ENCODE measurements around the gene TUB. TPM values are rescaled to one million over a fixed set of nuclear protein-coding genes. Genes with fewer than 3 reads are reported as not detected.

The TUB gene
- total RNA-seq, 4 donors from 2014 or later = 8.2 to 19.0 (median 13.4) TPM

- WGBS, 2 donors (ENCODE audit: low coverage in 1 of 2) = 74 to 79% methylated on average over 2 to 11 of the region's 13 CpGs
- Histone ChIP-seq H3K4me3 (no peak overlapping the region), H3K27ac (peak overlapping the region in 3 of 4 donors; percentile 65 to 70 (median 68)), H3K4me1 (peaks cover 0 to 61% (median 26%) of the 10 kb centered on the region in 3 donors), H3K36me3 (no peaks in the 10 kb centered on the region), H3K27me3 (no peaks in the 10 kb centered on the region), H3K9me3 (no peaks in the 10 kb centered on the region)
- ATAC-seq = no peak
- TF ChIP-seq POLR2A (IDR thresholded peaks at IDR 0.05) (no peak), EP300 (IDR thresholded peaks at IDR 0.05) (no peak), CTCF (IDR thresholded peaks at IDR 0.05) (no peak), POLR2AphosphoS5 (IDR thresholded peaks at IDR 0.05) (no peak)
Measured at GRCh38 chr11:8067929-8068575, 13.0 kb upstream of the TUB start.

- Histone ChIP-seq H3K4me1 (peaks cover 0 to 54% (median 22%) of the 10 kb centered on the region in 3 donors), H3K9me3 (no peaks in the 10 kb centered on the region), H3K36me3 (no peaks in the 10 kb centered on the region), H3K27me3 (no peaks in the 10 kb centered on the region), H3K27ac (peak overlapping the region in 3 of 4 donors; percentile 65 to 70 (median 68)), H3K4me3 (peak overlapping the region in 1 of 2 donors; percentile 8)
- TF ChIP-seq CTCF (IDR thresholded peaks at IDR 0.05) = no peak
- TF ChIP-seq EP300 (IDR thresholded peaks at IDR 0.05) = no peak
- no peak for TF ChIP-seq POLR2A (IDR thresholded peaks at IDR 0.05)
- TF ChIP-seq POLR2AphosphoS5 (IDR thresholded peaks at IDR 0.05) = no peak
- ATAC-seq = peak; percentile 88
- 25 to 26% methylated on average over 4 to 6 of the region's 15 CpGs for WGBS, 2 donors (ENCODE audit: low coverage in 1 of 2)
Measured at GRCh38 chr11:8068605-8069221, 12.3 kb upstream of the TUB start.

DNA sequence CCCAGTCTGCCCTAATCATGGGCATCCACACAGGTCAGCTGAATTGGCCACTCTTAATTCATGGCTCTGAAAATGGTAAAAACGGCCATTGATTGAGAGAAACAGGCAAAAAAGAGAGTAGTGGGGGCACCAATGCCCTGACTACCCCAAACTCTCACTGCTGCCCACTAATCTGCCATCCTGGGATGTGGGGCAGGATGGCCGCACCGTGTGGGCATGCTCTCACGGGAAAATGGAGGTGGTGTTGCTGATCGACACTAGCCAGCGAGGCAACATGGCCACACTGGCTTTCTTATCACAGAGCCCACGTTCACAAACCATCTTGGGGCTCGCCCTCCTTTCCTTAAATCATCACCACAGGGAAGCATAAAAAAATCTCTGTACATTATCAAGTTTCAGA lies 11.2 kb upstream of the TUB start:
- TF ChIP-seq POLR2AphosphoS5 (IDR thresholded peaks at IDR 0.05) = no peak
- no peak for TF ChIP-seq EP300 (IDR thresholded peaks at IDR 0.05)
- H3K4me3 ChIP-seq = no peak overlapping the region
- peak overlapping the region in 2 of 4 donors; percentile 65 to 70 for H3K27ac ChIP-seq
- H3K27me3 ChIP-seq = no peaks in the 10 kb centered on the region
- H3K4me1 ChIP-seq = peaks cover 0 to 44% (median 18%) of the 10 kb centered on the region in 3 donors
- WGBS, 2 donors (ENCODE audit: low coverage in 1 of 2) = 67 to 87% methylated on average over 1 to 8 of the region's 8 CpGs
- no peak for ATAC-seq
- no peaks in the 10 kb centered on the region for H3K9me3 ChIP-seq
- H3K36me3 ChIP-seq = no peaks in the 10 kb centered on the region

- no peak for TF ChIP-seq EP300 (IDR thresholded peaks at IDR 0.05)
- no peak for TF ChIP-seq POLR2AphosphoS5 (IDR thresholded peaks at IDR 0.05)
- no peak for TF ChIP-seq POLR2A (IDR thresholded peaks at IDR 0.05)
- TF ChIP-seq CTCF (IDR thresholded peaks at IDR 0.05) = peak in 3 of 4 experiments; percentile 22 to 45 (median 37)
- no peak for ATAC-seq
- no peaks in the 10 kb centered on the region for H3K36me3 ChIP-seq
- H3K27ac ChIP-seq = no peak overlapping the region
- 18 to 37% methylated on average over 2 to 3 of the region's 3 CpGs for WGBS, 2 donors (ENCODE audit: low coverage in 1 of 2)
- H3K9me3 ChIP-seq = no peaks in the 10 kb centered on the region
- no peak overlapping the region for H3K4me3 ChIP-seq
- H3K27me3 ChIP-seq = no peaks in the 10 kb centered on the region
- H3K4me1 ChIP-seq = peaks cover 0 to 40% (median 18%) of the 10 kb centered on the region in 3 donors
Measured at GRCh38 chr11:8070417-8071115, 10.4 kb upstream of the TUB start.
